T-helper 2 cell treated with Interferon-gamma antibody and Interleukin-4, amounts not matched to agents 100 ng/mL and 5 ng/mL, for 36 hours (primary cell): ENCODE results near the gene PURA. TPM values are rescaled to one million over a fixed set of nuclear protein-coding genes. Genes with fewer than 3 reads are reported as not detected.

Experiments
- intact Hi-C: fragments of 100-400 bp; cut with micrococcal nuclease; formaldehyde crosslinking; loops from one replicate; pipeline ENCODE4 v1.15.1; 2023
- total RNA-seq: library from RNA; stranded (reverse); gene quantifications from 2 replicates; pipeline ENCODE4 v1.2.3, GENCODE V29; 2022

Gene PURA
- total RNA-seq, 1 donor from 2014 or later, result 10.9 TPM

- intact Hi-C loops, result loop anchor here (5.0 kb wide), 3 partner anchors 238 to 767 kb away; partner anchors contain the start of genes ANKHD1, HBEGF and PAIP2
Measured at GRCh38 chr5:140109018-140109758, 4.7 kb upstream of the PURA start.

- intact Hi-C loops, result loop anchor here (5.0 kb wide), 4 partner anchors 237 to 768 kb away; partner anchors contain the start of genes ANKHD1, APBB3, HBEGF and PAIP2
Measured at GRCh38 chr5:140109759-140110645, 3.9 kb upstream of the PURA start.

- intact Hi-C loops, result loop anchor here (5.0 kb wide), 1 partner anchor 452 kb away; the partner anchor contains the start of genes APBB3 and SLC35A4
Measured at GRCh38 chr5:140110646-140110957, 3.3 kb upstream of the PURA start.

- intact Hi-C loops, result loop anchor here (5.0 kb wide), 1 partner anchor 451 kb away; the partner anchor contains the start of genes APBB3 and SLC35A4
Measured at GRCh38 chr5:140111011-140111858, 2.7 kb upstream of the PURA start.

- intact Hi-C loops, result loop anchor here (5.0 kb wide), 1 partner anchor 450 kb away; the partner anchor contains the start of genes APBB3 and SLC35A4
Measured at GRCh38 chr5:140111859-140112551, 1.9 kb upstream of the PURA start.

- intact Hi-C loops, result loop anchor here (5.0 kb wide), 1 partner anchor 450 kb away; the partner anchor contains the start of genes APBB3 and SLC35A4
Measured at GRCh38 chr5:140112685-140113179, 1.2 kb upstream of the PURA start.

GRCh38 chr5:140113180-140113698 lies 670 bp upstream of the PURA start:
- intact Hi-C loops, result loop anchor here (5.0 kb wide), 1 partner anchor 449 kb away; the partner anchor contains the start of genes APBB3 and SLC35A4

GRCh38 chr5:140114341-140115185 lies 654 bp downstream of the PURA start:
- intact Hi-C loops, result loop anchor here (1.0 to 5.0 kb wide), 5 partner anchors 9 to 598 kb away; partner anchors contain the start of genes APBB3 and SLC35A4

GRCh38 chr5:140115186-140115500 lies 1.2 kb downstream of the PURA start:
- intact Hi-C loops, result loop anchor here (2.0 to 5.0 kb wide), 2 partner anchors 30 to 597 kb away; no protein-coding TSS in a partner anchor

- intact Hi-C loops, result loop anchor here (1.0 to 5.0 kb wide), 2 partner anchors 8 to 596 kb away; no protein-coding TSS in a partner anchor
Measured at GRCh38 chr5:140116716-140117115, 2.8 kb downstream of the PURA start.

GRCh38 chr5:140117523-140117922 lies 3.6 kb downstream of the PURA start:
- intact Hi-C loops, result loop anchor here (5.0 kb wide), 1 partner anchor 595 kb away; no protein-coding TSS in a partner anchor

- intact Hi-C loops, result loop anchor here (5.0 kb wide), 1 partner anchor 594 kb away; no protein-coding TSS in a partner anchor
Measured at GRCh38 chr5:140118302-140118936, 4.5 kb downstream of the PURA start.

- intact Hi-C loops, result no loop called here
Measured at GRCh38 chr5:140125637-140126036, 11.7 kb downstream of the PURA start, which contains the start of gene IGIP. Gene IGIP (plus strand): TSS chr5:140125937. CDS start chr5:140128477, 2,540 bp downstream.

GRCh38 chr5:140126315-140127012 lies 12.6 kb downstream of the PURA start:
- intact Hi-C loops, result no loop called here

GRCh38 chr5:140128376-140128775 lies 14.5 kb downstream of the PURA start:
- intact Hi-C loops, result no loop called here

GRCh38 chr5:140130949-140131733 lies 17.2 kb downstream of the PURA start:
- intact Hi-C loops, result no loop called here
